H1 (cell line): ENCODE results near the gene CLIC3. TPM values are rescaled to one million over a fixed set of nuclear protein-coding genes. Genes with fewer than 3 reads are reported as not detected.

ENCODE experiments used
- CTCF ChIA-PET: fragments of 300-600 bp; sonication (Branson Sonifier 250); formaldehyde crosslinking; loops from one replicate; lab custom pipeline; 2021; ENCODE audit not compliant: partially characterized antibody; lab: Charles Lee
- POLR2A ChIA-PET: fragments of 300-600 bp; sonication (Branson Sonifier 250); formaldehyde crosslinking; loops from one replicate; lab custom pipeline; 2021; ENCODE audit warnings: inconsistent platforms; ENCODE audit not compliant: partially characterized antibody; lab: Charles Lee
- DNase-seq, 2 experiments: peaks; one replicate each; pipeline versions ENCODE4 v3.0.0 to v3.0.0-alpha.2; 2010 to 2022; ENCODE audit warnings: low spot score in 2 of 2, low read depth in 1 of 2, mixed read lengths in 1 of 2
- FAIRE-seq: peaks from 2 replicates; lab custom pipeline; 2011; peaks lifted over from hg19 to GRCh38; lab: Jason Lieb, UNC
- H2AFZ ChIP-seq: 2 replicates; pipeline ENCODE4 v1.8.1; 2012; ENCODE audit warnings: low read length, inconsistent platforms
- H2AK5ac ChIP-seq: 2 replicates; pipeline ENCODE4 v1.6.1; 2013; ENCODE audit warnings: low read depth, low read length
- H2BK120ac ChIP-seq: replicated peaks from 2 replicates; pipeline ENCODE3; 2013; ENCODE audit warnings: low read depth, low read length, inconsistent platforms
- H2BK12ac ChIP-seq: 2 replicates; pipeline ENCODE4 v1.6.1; 2013; ENCODE audit warnings: low read depth, low read length
- H2BK15ac ChIP-seq: 2 replicates; pipeline ENCODE4 v1.6.1; 2013; ENCODE audit warnings: low read length
- H2BK20ac ChIP-seq: 2 replicates; pipeline ENCODE4 v1.6.1; 2013; ENCODE audit warnings: low read length
- H2BK5ac ChIP-seq: 2 replicates; pipeline ENCODE4 v1.6.1; 2013; ENCODE audit warnings: low read depth, low read length
- H3K14ac ChIP-seq: 2 replicates; pipeline ENCODE4 v1.6.1; 2013; ENCODE audit warnings: inconsistent platforms; ENCODE audit not compliant: insufficient read length
- H3K18ac ChIP-seq: 2 replicates; pipeline ENCODE4 v1.6.1; 2013; ENCODE audit warnings: low read length; ENCODE audit errors: extremely low read depth
- H3K23ac ChIP-seq: 2 replicates; pipeline ENCODE4 v1.6.1; 2013; ENCODE audit warnings: inconsistent platforms; ENCODE audit not compliant: insufficient read length
- H3K23me2 ChIP-seq: 2 replicates; pipeline ENCODE4 v1.6.1; 2013; ENCODE audit warnings: low read depth, low read length
- H3K27ac ChIP-seq: 2 replicates; pipeline ENCODE4 v1.6.1; 2011; ENCODE audit warnings: low read depth, low read length, inconsistent platforms
- H3K27me3 ChIP-seq, 4 experiments: replicated peaks in 1 of 4; 1 replicate in 1 of 4; 2 replicates in 3 of 4; pipeline versions ENCODE4 v1.6.1 to v1.8.1; 2011 to 2013; ENCODE audit warnings: low read length in 3 of 4, mild to moderate bottlenecking in 3 of 4, inconsistent platforms in 2 of 4, mixed read lengths in 2 of 4, moderate library complexity in 1 of 4; ENCODE audit not compliant: control insufficient read depth in 3 of 4, insufficient read depth in 3 of 4; ENCODE audit errors: extremely low read depth in 1 of 4
- H3K36me3 ChIP-seq, 4 experiments: 2 replicates each; pipeline versions ENCODE4 v1.6.1 to v1.8.1; 2011 to 2013; ENCODE audit warnings: mild to moderate bottlenecking in 4 of 4, low read length in 3 of 4, moderate library complexity in 2 of 4, control low read depth in 1 of 4, inconsistent platforms in 1 of 4; ENCODE audit not compliant: insufficient read depth in 4 of 4, control insufficient read depth in 2 of 4
- H3K4ac ChIP-seq: replicated peaks from 2 replicates; pipeline ENCODE3; 2013; ENCODE audit warnings: low read length, low read depth, mixed read lengths, inconsistent platforms; ENCODE audit not compliant: insufficient read length
- H3K4me1 ChIP-seq, 4 experiments: replicated peaks in 1 of 4; 1 replicate in 1 of 4; 2 replicates in 3 of 4; pipeline versions ENCODE4 v1.6.1 to v1.8.1; 2011 to 2013; ENCODE audit warnings: low read length in 3 of 4, inconsistent platforms in 2 of 4, mixed read lengths in 1 of 4; ENCODE audit not compliant: insufficient read depth in 4 of 4, control insufficient read depth in 3 of 4
- H3K4me2 ChIP-seq, 2 experiments: 2 replicates each; pipeline versions ENCODE4 v1.6.1 to v1.8.1; 2011 to 2013; ENCODE audit warnings: low read depth in 2 of 2, low read length in 2 of 2, control low read depth in 1 of 2, inconsistent platforms in 1 of 2, mild to moderate bottlenecking in 1 of 2; ENCODE audit not compliant: insufficient read depth in 1 of 2
- H3K4me3 ChIP-seq, 4 experiments: fragments of 200-600, 300-600 bp in 1 of 4; sonication (generic), shearing (Covaris generic), sonication (Bioruptor Twin) in 1 of 4; 2 replicates each; pipeline versions ENCODE4 v1.5.1 to v1.8.1; 2011 to 2016; ENCODE audit warnings: low read length in 4 of 4, low read depth in 3 of 4, control low read depth in 2 of 4, inconsistent platforms in 2 of 4, mild to moderate bottlenecking in 2 of 4, mixed read lengths in 1 of 4, moderate library complexity in 1 of 4; ENCODE audit not compliant: insufficient read depth in 2 of 4; ENCODE audit errors: extremely low read depth in 1 of 4
- H3K56ac ChIP-seq: replicated peaks from 2 replicates; pipeline ENCODE3; 2013; ENCODE audit warnings: low read depth, mild to moderate bottlenecking, mixed read lengths, low read length, inconsistent platforms; ENCODE audit not compliant: insufficient read length
- H3K79me1 ChIP-seq: 2 replicates; pipeline ENCODE4 v1.6.1; 2013; ENCODE audit warnings: low read depth, low read length, control low read depth
- H3K79me2 ChIP-seq, 2 experiments: 2 replicates each; pipeline versions ENCODE4 v1.6.1 to v1.8.1; 2012 to 2013; ENCODE audit warnings: low read length in 2 of 2, mild to moderate bottlenecking in 2 of 2, inconsistent platforms in 1 of 2; ENCODE audit not compliant: insufficient read depth in 2 of 2, control insufficient read depth in 1 of 2
- H3K9ac ChIP-seq, 4 experiments: replicated peaks in 1 of 4; 1 replicate in 1 of 4; 2 replicates in 3 of 4; pipeline versions ENCODE4 v1.6.1 to v1.8.1; 2011 to 2013; ENCODE audit warnings: low read depth in 3 of 4, low read length in 3 of 4, control low read depth in 2 of 4, mild to moderate bottlenecking in 2 of 4, moderate library complexity in 2 of 4, inconsistent platforms in 1 of 4; ENCODE audit errors: extremely low read depth in 1 of 4
- H3K9me3 ChIP-seq, 2 experiments: 2 replicates each; pipeline versions ENCODE4 v1.6.1 to v1.8.1; 2012 to 2013; ENCODE audit warnings: mild to moderate bottlenecking in 2 of 2, moderate library complexity in 2 of 2, control low read depth in 1 of 2, inconsistent platforms in 1 of 2, low read depth in 1 of 2, low read length in 1 of 2, mixed read lengths in 1 of 2; ENCODE audit not compliant: insufficient read depth in 2 of 2
- H4K20me1 ChIP-seq, 2 experiments: replicated peaks in 1 of 2; 2 replicates each; pipeline versions ENCODE3 to v1.8.1; 2011 to 2013; ENCODE audit warnings: inconsistent platforms in 2 of 2, low read length in 2 of 2, mild to moderate bottlenecking in 1 of 2; ENCODE audit not compliant: insufficient read depth in 2 of 2, control insufficient read depth in 1 of 2
- H4K5ac ChIP-seq: 2 replicates; pipeline ENCODE4 v1.6.1; 2013; ENCODE audit warnings: low read length, low read depth, mixed read lengths, inconsistent platforms; ENCODE audit not compliant: insufficient read length
- H4K8ac ChIP-seq: 2 replicates; pipeline ENCODE4 v1.8.0; 2013; ENCODE audit warnings: mild to moderate bottlenecking, moderate library complexity, low read length, inconsistent platforms; ENCODE audit not compliant: insufficient read depth; ENCODE audit errors: extremely low read depth
- H4K91ac ChIP-seq: replicated peaks from 2 replicates; pipeline ENCODE3; 2013; ENCODE audit warnings: low read length, mixed read lengths, inconsistent platforms; ENCODE audit not compliant: insufficient read length
- CBX5 ChIP-seq: fragments of 300-800, 300-1000 bp; sonication (generic); IDR thresholded peaks from 2 replicates; pipeline ENCODE4 v1.7.1; 2016; ENCODE audit warnings: antibody characterized with exemption, low read length, low read depth
- CBX8 ChIP-seq: fragments of 300-800, 300-1000 bp; sonication (generic); IDR thresholded peaks from 2 replicates; pipeline ENCODE4 v1.7.1; 2016; ENCODE audit warnings: low read depth, low read length, borderline replicate concordance
- CEBPB ChIP-seq: IDR thresholded peaks from 2 replicates; pipeline ENCODE4 v1.6.1; 2012; ENCODE audit warnings: low read depth, low read length
- FOSL1 ChIP-seq: IDR thresholded peaks from 2 replicates; pipeline ENCODE4 v1.6.1; 2011; ENCODE audit warnings: mild to moderate bottlenecking, low read depth, low read length, moderate library complexity; ENCODE audit not compliant: insufficient read depth
- JUND ChIP-seq: IDR thresholded peaks from 2 replicates; pipeline ENCODE4 v1.6.1; 2011; ENCODE audit warnings: mild to moderate bottlenecking, improper control_type of control experiment, low read length
- NANOG ChIP-seq: IDR thresholded peaks from 2 replicates; pipeline ENCODE4 v1.6.1; 2011; ENCODE audit warnings: low read length, low read depth, mild to moderate bottlenecking, inconsistent platforms; ENCODE audit not compliant: insufficient read depth, poor library complexity, severe bottlenecking
- SIX5 ChIP-seq: IDR thresholded peaks from 2 replicates; pipeline ENCODE4 v1.6.1; 2011; ENCODE audit warnings: mild to moderate bottlenecking, low read depth, low read length
- YY1 ChIP-seq: IDR thresholded peaks from 2 replicates; pipeline ENCODE4 v1.6.1; 2011; ENCODE audit warnings: low read depth, mild to moderate bottlenecking, low read length
- WGBS, 2 experiments: shearing (Covaris generic) in 1 of 2; methylation state at CpG; one replicate each; pipeline versions ENCODE4 v1.1.6 to v1.1.7; 2013 to 2015; ENCODE audit warnings: low lambda C conversion rate in 2 of 2, mixed read lengths in 2 of 2, inconsistent platforms in 1 of 2, low coverage in 1 of 2, missing lambda C conversion rate in 1 of 2; ENCODE audit not compliant: insufficient replicate concordance in 2 of 2, insufficient coverage in 1 of 2, insufficient read length in 1 of 2; ENCODE audit errors: extremely low coverage in 1 of 2, missing lambda C conversion rate in 1 of 2; 5-methylcytosine and 5-hydroxymethylcytosine counted together
- polyA plus RNA-seq, 7 experiments: library from polyadenylated mRNA; depleted of rRNA in 3 of 7; stranded (reverse) in 5 of 7; unstranded in 2 of 7; fragments of >200 nt in 5 of 7; fragments of 200-250 nt in 2 of 7; gene quantifications; 1 replicate in 5 of 7; 2 replicates in 1 of 7; 4 replicates in 1 of 7; pipeline versions ENCODE4 v1.2.1 to v1.2.3, GENCODE V29; 2011 to 2013; ENCODE audit warnings: missing spikeins in 2 of 7, mixed read lengths in 2 of 7
- total RNA-seq: library from RNA; stranded (reverse); fragmentation: NEBNext Ultra II Directional; extraction: Animal tissue kit (Norgen Biotek cat#: 25700); gene quantifications from 2 replicates; pipeline ENCODE4 v1.2.1, GENCODE V29; 2021
- TF ChIP-seq, protein P1 (sequence below), 3 experiments: IDR thresholded peaks; 1 replicate in 2 of 3; 2 replicates in 1 of 3; pipeline versions ENCODE4 v1.5.1 to v1.6.1; 2011; ENCODE audit warnings: low read length in 3 of 3, mild to moderate bottlenecking in 3 of 3, inconsistent platforms in 2 of 3, low read depth in 1 of 3, moderate library complexity in 1 of 3; ENCODE audit not compliant: insufficient read depth in 1 of 3; ENCODE audit errors: control extremely low read depth in 1 of 3

CLIC3 gene
- total and polyA plus RNA-seq, 2 of the 8 experiments (the other 6 are each of a cell fraction or from before 2014, with no cell fraction given): 0.12 TPM; not detected in 1

- Histone ChIP-seq H3K23me2 (peaks cover 12% of the 10 kb centered on the region; the same call in 1 of the 2 replicates), H4K8ac (peak overlapping the region; percentile 79; the same call in 1 of the 2 replicates), H3K4ac (no peak overlapping the region), H3K56ac (no peak overlapping the region), H2AK5ac (no peak overlapping the region), H3K14ac (no peak overlapping the region), H2BK120ac (no peak overlapping the region), H3K18ac (no peak overlapping the region; the same call in 1 of the 2 replicates), H2BK20ac (no peak overlapping the region), H3K4me2 (peak overlapping the region; percentile 34 to 99), H3K79me2 (peaks cover 0 to 4% of the 10 kb centered on the region in 2 experiments; a peak in 1 of 4 replicates), H3K27me3 (peaks cover 17 to 47% (median 34%) of the 10 kb centered on the region in 4 experiments), H3K9ac (peak overlapping the region in 1 of 4 experiments; percentile 71; a peak in 4 of 7 replicates), H2AFZ (no peak overlapping the region), H4K91ac (no peak overlapping the region), H3K4me3 (peak overlapping the region; percentile 38 to 62 (median 56)), H2BK5ac (no peak overlapping the region), H4K20me1 (peaks cover 8 to 26% of the 10 kb centered on the region in 2 experiments), H3K79me1 (peaks cover 9% of the 10 kb centered on the region), H2BK12ac (0 out of 2 replicates have a peak overlapping the region, but pooled peaks have one; percentile 17), H2BK15ac (no peak overlapping the region), H3K23ac (no peak overlapping the region), H4K5ac (no peak overlapping the region), H3K9me3 (no peaks in the 10 kb centered on the region), H3K36me3 (no peaks in the 10 kb centered on the region), H3K4me1 (peaks cover 3 to 14% (median 8%) of the 10 kb centered on the region in 4 experiments; a peak in 6 of 7 replicates), H3K27ac (no peak overlapping the region)
- peak in 1 of 2 experiments; percentile 75 for DNase-seq
- CTCF ChIA-PET: interaction anchor here (0.8 to 7.6 kb wide), 19 partner anchors 9 to 203 kb away, joined by 3 to 291 read pairs (median 5); partner anchors contain the start of genes AJM1, FUT7, GRIN1 and RNF224
- POLR2A ChIA-PET: interaction anchor here (1.0 to 2.4 kb wide), 4 partner anchors 14 to 199 kb away, joined by 3 to 5 read pairs (median 4); partner anchors contain the start of genes FUT7 and TUBB4B
- 7% methylated on average over 54 of the region's 96 CpGs; no CpG with 5 or more reads in 1 of the 2 experiments for WGBS, 2 experiments
- no peak for FAIRE-seq
- TF ChIP-seq SIX5: no peak
- TF ChIP-seq, protein P1, sequence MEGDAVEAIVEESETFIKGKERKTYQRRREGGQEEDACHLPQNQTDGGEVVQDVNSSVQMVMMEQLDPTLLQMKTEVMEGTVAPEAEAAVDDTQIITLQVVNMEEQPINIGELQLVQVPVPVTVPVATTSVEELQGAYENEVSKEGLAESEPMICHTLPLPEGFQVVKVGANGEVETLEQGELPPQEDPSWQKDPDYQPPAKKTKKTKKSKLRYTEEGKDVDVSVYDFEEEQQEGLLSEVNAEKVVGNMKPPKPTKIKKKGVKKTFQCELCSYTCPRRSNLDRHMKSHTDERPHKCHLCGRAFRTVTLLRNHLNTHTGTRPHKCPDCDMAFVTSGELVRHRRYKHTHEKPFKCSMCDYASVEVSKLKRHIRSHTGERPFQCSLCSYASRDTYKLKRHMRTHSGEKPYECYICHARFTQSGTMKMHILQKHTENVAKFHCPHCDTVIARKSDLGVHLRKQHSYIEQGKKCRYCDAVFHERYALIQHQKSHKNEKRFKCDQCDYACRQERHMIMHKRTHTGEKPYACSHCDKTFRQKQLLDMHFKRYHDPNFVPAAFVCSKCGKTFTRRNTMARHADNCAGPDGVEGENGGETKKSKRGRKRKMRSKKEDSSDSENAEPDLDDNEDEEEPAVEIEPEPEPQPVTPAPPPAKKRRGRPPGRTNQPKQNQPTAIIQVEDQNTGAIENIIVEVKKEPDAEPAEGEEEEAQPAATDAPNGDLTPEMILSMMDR (IDR thresholded peaks at IDR 0.05; ENCODE audit: control extremely low read depth in 1 of 3, insufficient read depth in 1 of 3, low read depth in 1 of 3, low read length in 3 of 3): no peak
- no peak for TF ChIP-seq JUND
- TF ChIP-seq FOSL1: no peak
- no peak for TF ChIP-seq CEBPB
- no peak for TF ChIP-seq CBX5
- TF ChIP-seq NANOG: no peak
- TF ChIP-seq YY1: no peak
- no peak for TF ChIP-seq CBX8
These were observed 49.1 kb upstream of the CLIC3 start for GRCh38 chr9:137045294-137046087.
